Right lobe of liver (tissue), 4 donors: ENCODE data around the gene SH3GLB2.

ENCODE experiments used
- POLR2A ChIP-seq: fragments of 450-650 bp; IDR thresholded peaks from one replicate; pipeline ENCODE4 v1.6.1; 2017; ENCODE audit warnings: antibody characterized with exemption, mild to moderate bottlenecking
- TF ChIP-seq, protein P1 (sequence below), 4 donors: fragments of 200-600 bp in 3 of 4; fragments of 450-650 bp in 1 of 4; IDR thresholded peaks; one replicate each; pipeline versions ENCODE4 v1.5.1 to v1.8.0; 2016 to 2022; ENCODE audit warnings: antibody characterized with exemption in 4 of 4, mild to moderate bottlenecking in 2 of 4
- donor health status: DM: no; HTN: no; CAD: no.
- donor health status: DM: no; HTN: no; CAD: no.
- donor health status: DM: no; HTN: yes; CAD: no.

DNA sequence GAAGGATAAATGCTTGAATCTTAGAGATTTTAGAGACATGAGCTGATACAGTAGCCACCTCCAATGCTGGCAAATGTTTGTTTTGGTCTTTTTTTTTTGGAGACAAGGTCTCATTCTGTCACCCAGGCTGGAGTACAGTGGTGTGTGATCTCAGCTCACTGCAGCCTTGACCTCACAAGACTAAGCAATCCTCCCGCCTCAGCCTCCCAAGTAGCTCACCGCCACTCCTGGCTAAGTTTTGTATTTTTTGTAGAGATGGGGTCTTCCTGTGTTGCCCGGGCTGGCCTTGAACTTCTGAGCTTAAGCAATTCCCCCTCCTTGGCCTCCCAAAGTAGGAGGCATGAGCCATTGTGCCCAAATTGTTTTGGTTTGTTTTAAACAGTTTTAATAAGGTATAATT, 46.0 kb upstream of the SH3GLB2 start:
- TF ChIP-seq, protein P1, sequence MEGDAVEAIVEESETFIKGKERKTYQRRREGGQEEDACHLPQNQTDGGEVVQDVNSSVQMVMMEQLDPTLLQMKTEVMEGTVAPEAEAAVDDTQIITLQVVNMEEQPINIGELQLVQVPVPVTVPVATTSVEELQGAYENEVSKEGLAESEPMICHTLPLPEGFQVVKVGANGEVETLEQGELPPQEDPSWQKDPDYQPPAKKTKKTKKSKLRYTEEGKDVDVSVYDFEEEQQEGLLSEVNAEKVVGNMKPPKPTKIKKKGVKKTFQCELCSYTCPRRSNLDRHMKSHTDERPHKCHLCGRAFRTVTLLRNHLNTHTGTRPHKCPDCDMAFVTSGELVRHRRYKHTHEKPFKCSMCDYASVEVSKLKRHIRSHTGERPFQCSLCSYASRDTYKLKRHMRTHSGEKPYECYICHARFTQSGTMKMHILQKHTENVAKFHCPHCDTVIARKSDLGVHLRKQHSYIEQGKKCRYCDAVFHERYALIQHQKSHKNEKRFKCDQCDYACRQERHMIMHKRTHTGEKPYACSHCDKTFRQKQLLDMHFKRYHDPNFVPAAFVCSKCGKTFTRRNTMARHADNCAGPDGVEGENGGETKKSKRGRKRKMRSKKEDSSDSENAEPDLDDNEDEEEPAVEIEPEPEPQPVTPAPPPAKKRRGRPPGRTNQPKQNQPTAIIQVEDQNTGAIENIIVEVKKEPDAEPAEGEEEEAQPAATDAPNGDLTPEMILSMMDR (IDR thresholded peaks at IDR 0.05): no peak
- no peak for TF ChIP-seq POLR2A
